T-helper 2 cell treated with Interferon-gamma antibody and Interleukin-4, amounts not matched to agents 100 ng/mL and 5 ng/mL, for 36 hours (primary cell): Measurements from ENCODE around the gene NEUROG1. TPM values are rescaled to one million over a fixed set of nuclear protein-coding genes. Genes with fewer than 3 reads are reported as not detected.
"Not testable (repeated sequence)": the region's sequence is repeated elsewhere in the genome, so short reads cannot be mapped to it uniquely, and the experiment has no call there.

Experiments used
- intact Hi-C: fragments of 100-400 bp; cut with micrococcal nuclease; formaldehyde crosslinking; loops from one replicate; pipeline ENCODE4 v1.15.1; 2023
- total RNA-seq: library from RNA; stranded (reverse); gene quantifications from 2 replicates; pipeline ENCODE4 v1.2.3, GENCODE V29; 2022

Gene NEUROG1
- total RNA-seq, 1 donor from 2014 or later: not detected

GRCh38 chr5:135497971-135498636 is 37.7 kb downstream of the NEUROG1 start:
- intact Hi-C loops: no loop called here

GRCh38 chr5:135495531-135495930 is 40.2 kb downstream of the NEUROG1 start:
- intact Hi-C loops: not testable (repeated sequence)

GRCh38 chr5:135494196-135494595 is 41.6 kb downstream of the NEUROG1 start:
- intact Hi-C loops: no loop called here

GRCh38 chr5:135493406-135494180 is 42.2 kb downstream of the NEUROG1 start:
- intact Hi-C loops: no loop called here

GRCh38 chr5:135492319-135492626 is 43.5 kb downstream of the NEUROG1 start:
- intact Hi-C loops: no loop called here

- intact Hi-C loops: loop anchor here (2.0 kb wide), 1 partner anchor 51 kb away; no protein-coding TSS in a partner anchor
Measured at GRCh38 chr5:135491552-135492318, 44.0 kb downstream of the NEUROG1 start.

GRCh38 chr5:135491038-135491551 is 44.7 kb downstream of the NEUROG1 start:
- intact Hi-C loops: loop anchor here (2.0 kb wide), 1 partner anchor 52 kb away; no protein-coding TSS in a partner anchor

GRCh38 chr5:135490245-135491037 is 45.3 kb downstream of the NEUROG1 start:
- intact Hi-C loops: loop anchor here (2.0 kb wide), 1 partner anchor 52 kb away; no protein-coding TSS in a partner anchor

- intact Hi-C loops: loop anchor here (2.0 to 5.0 kb wide), 2 partner anchors 53 to 457 kb away; partner anchors contain the start of gene PITX1
Measured at GRCh38 chr5:135489466-135490244, 46.1 kb downstream of the NEUROG1 start.

- intact Hi-C loops: loop anchor here (5.0 kb wide), 1 partner anchor 457 kb away; the partner anchor contains the start of gene PITX1
Measured at GRCh38 chr5:135488727-135489465, 46.9 kb downstream of the NEUROG1 start.

GRCh38 chr5:135487839-135488514 is 47.8 kb downstream of the NEUROG1 start:
- intact Hi-C loops: loop anchor here (5.0 kb wide), 1 partner anchor 456 kb away; the partner anchor contains the start of gene PITX1

GRCh38 chr5:135487037-135487395 is 48.7 kb downstream of the NEUROG1 start:
- intact Hi-C loops: loop anchor here (5.0 kb wide), 1 partner anchor 455 kb away; the partner anchor contains the start of gene PITX1

GRCh38 chr5:135486131-135487036 is 49.4 kb downstream of the NEUROG1 start:
- intact Hi-C loops: loop anchor here (5.0 kb wide), 1 partner anchor 454 kb away; the partner anchor contains the start of gene PITX1

- intact Hi-C loops: loop anchor here (5.0 kb wide), 1 partner anchor 452 kb away; the partner anchor contains the start of gene PITX1
Measured at GRCh38 chr5:135484674-135485086, 51.1 kb downstream of the NEUROG1 start.
